ENCODE data around the gene TCEAL1.

Gene TCEAL1

GRCh38 chrX:103628386-103629317 lies at the start of gene TCEAL1:
Gene TCEAL1, plus strand, starts transcription at chrX:103628975. Its CDS starts 942 bp downstream, at chrX:103629917.
- Histone ChIP-seq H3K36me3 (no peaks in the 10 kb centered on the region), H3K4me1 (ENCODE audit: control insufficient read depth in 1 of 2, insufficient read depth in 1 of 2, low read depth in 1 of 2, low read length in 1 of 2) (peaks cover 0 to 8% of the 10 kb centered on the region in 2 experiments), H3K9me3 (no peaks in the 10 kb centered on the region), H3K4me3 (ENCODE audit: low read depth in 1 of 2, low read length in 1 of 2) (peak within 1 kb of the TSS; percentile 51 to 60), H3K27ac (peak within 1 kb of the TSS; percentile 29), H3K27me3 (no peaks in the 10 kb centered on the region)
- no peak for TF ChIP-seq CTCF (IDR thresholded peaks at IDR 0.05)

- Histone ChIP-seq H3K27me3 (no peaks in the 10 kb centered on the region), H3K4me3 (ENCODE audit: low read depth in 1 of 2, low read length in 1 of 2) (no peak overlapping the region), H3K4me1 (ENCODE audit: control insufficient read depth in 1 of 2, insufficient read depth in 1 of 2, low read depth in 1 of 2, low read length in 1 of 2) (peaks cover 0 to 3% of the 10 kb centered on the region in 2 experiments), H3K9me3 (no peaks in the 10 kb centered on the region), H3K27ac (no peak overlapping the region), H3K36me3 (no peaks in the 10 kb centered on the region)
- no peak for TF ChIP-seq CTCF (IDR thresholded peaks at IDR 0.05)
Measured at GRCh38 chrX:103584596-103584995, 44.2 kb upstream of the TCEAL1 start.

GRCh38 chrX:103585411-103586313 lies 43.1 kb upstream of the TCEAL1 start, which contains the start of gene TCEAL4:
Gene TCEAL4, plus strand, starts transcription at chrX:103585515. Its CDS starts 1,161 bp downstream, at chrX:103586676.
- Histone ChIP-seq H3K9me3 (no peaks in the 10 kb centered on the region), H3K27ac (no peak within 1 kb of the TSS), H3K36me3 (no peaks in the 10 kb centered on the region), H3K4me3 (ENCODE audit: low read depth in 1 of 2, low read length in 1 of 2) (peak within 1 kb of the TSS; percentile 52 to 62), H3K4me1 (ENCODE audit: control insufficient read depth in 1 of 2, insufficient read depth in 1 of 2, low read depth in 1 of 2, low read length in 1 of 2) (peaks cover 0 to 3% of the 10 kb centered on the region in 2 experiments), H3K27me3 (no peaks in the 10 kb centered on the region)
- TF ChIP-seq CTCF (IDR thresholded peaks at IDR 0.05) = no peak

- Histone ChIP-seq H3K27ac (no peak overlapping the region), H3K27me3 (no peaks in the 10 kb centered on the region)
Measured at GRCh38 chrX:103586314-103586646, 42.5 kb upstream of the TCEAL1 start.

More at GRCh38 chrX:103586314-103586646, 42.5 kb upstream of the TCEAL1 start:
- no peaks in the 10 kb centered on the region for H3K9me3 ChIP-seq
- no peak for TF ChIP-seq CTCF (IDR thresholded peaks at IDR 0.05)
- peaks cover 0 to 3% of the 10 kb centered on the region in 2 experiments for H3K4me1 ChIP-seq (ENCODE audit: control insufficient read depth in 1 of 2, insufficient read depth in 1 of 2, low read depth in 1 of 2, low read length in 1 of 2)
- H3K36me3 ChIP-seq = no peaks in the 10 kb centered on the region
- peak overlapping the region in 1 of 2 experiments; percentile 52 for H3K4me3 ChIP-seq (ENCODE audit: low read depth in 1 of 2, low read length in 1 of 2)

All from neutrophil (primary cell).